GM12873 (cell line): ENCODE measurements around the gene CLDN22.

Experiments
- TF ChIP-seq, protein P1 (sequence below): IDR thresholded peaks from 2 replicates; pipeline ENCODE4 v1.5.1; 2012; ENCODE audit warnings: low read depth, mild to moderate bottlenecking, moderate library complexity, low read length, control low read depth; ENCODE audit not compliant: insufficient read depth; ENCODE audit errors: missing control alignments

The CLDN22 gene

GRCh38 chr4:183268556-183268955 lies 51.5 kb downstream of the CLDN22 start:
- TF ChIP-seq, protein P1, sequence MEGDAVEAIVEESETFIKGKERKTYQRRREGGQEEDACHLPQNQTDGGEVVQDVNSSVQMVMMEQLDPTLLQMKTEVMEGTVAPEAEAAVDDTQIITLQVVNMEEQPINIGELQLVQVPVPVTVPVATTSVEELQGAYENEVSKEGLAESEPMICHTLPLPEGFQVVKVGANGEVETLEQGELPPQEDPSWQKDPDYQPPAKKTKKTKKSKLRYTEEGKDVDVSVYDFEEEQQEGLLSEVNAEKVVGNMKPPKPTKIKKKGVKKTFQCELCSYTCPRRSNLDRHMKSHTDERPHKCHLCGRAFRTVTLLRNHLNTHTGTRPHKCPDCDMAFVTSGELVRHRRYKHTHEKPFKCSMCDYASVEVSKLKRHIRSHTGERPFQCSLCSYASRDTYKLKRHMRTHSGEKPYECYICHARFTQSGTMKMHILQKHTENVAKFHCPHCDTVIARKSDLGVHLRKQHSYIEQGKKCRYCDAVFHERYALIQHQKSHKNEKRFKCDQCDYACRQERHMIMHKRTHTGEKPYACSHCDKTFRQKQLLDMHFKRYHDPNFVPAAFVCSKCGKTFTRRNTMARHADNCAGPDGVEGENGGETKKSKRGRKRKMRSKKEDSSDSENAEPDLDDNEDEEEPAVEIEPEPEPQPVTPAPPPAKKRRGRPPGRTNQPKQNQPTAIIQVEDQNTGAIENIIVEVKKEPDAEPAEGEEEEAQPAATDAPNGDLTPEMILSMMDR, result no peak
